IPS-20b (cell line): ENCODE results near the gene CACNA1B.

Experiments
- H3K27ac ChIP-seq: one replicate; pipeline ENCODE4 v1.5.1; 2013; ENCODE audit warnings: low read length
- H3K27me3 ChIP-seq: 2 replicates; pipeline ENCODE4 v1.6.1; 2013; ENCODE audit warnings: mild to moderate bottlenecking, low read length, inconsistent platforms; ENCODE audit not compliant: insufficient read depth
- H3K36me3 ChIP-seq: 2 replicates; pipeline ENCODE4 v1.6.1; 2013; ENCODE audit warnings: low read depth, mild to moderate bottlenecking, inconsistent platforms, low read length, moderate library complexity; ENCODE audit not compliant: insufficient read depth
- H3K4me1 ChIP-seq: 2 replicates; pipeline ENCODE4 v1.6.1; 2013; ENCODE audit warnings: mild to moderate bottlenecking, control low read depth, inconsistent platforms, low read length, moderate library complexity; ENCODE audit not compliant: insufficient read depth
- H3K4me3 ChIP-seq: 2 replicates; pipeline ENCODE4 v1.5.1; 2013; ENCODE audit warnings: mild to moderate bottlenecking, low read length, inconsistent platforms
- H3K9ac ChIP-seq: 2 replicates; pipeline ENCODE4 v1.6.1; 2013; ENCODE audit warnings: low read depth, mild to moderate bottlenecking, inconsistent platforms, low read length, moderate library complexity
- H3K9me3 ChIP-seq: 2 replicates; pipeline ENCODE4 v1.6.1; 2013; ENCODE audit warnings: mild to moderate bottlenecking, low read depth, low read length, inconsistent platforms; ENCODE audit not compliant: insufficient read depth

Gene CACNA1B

DNA sequence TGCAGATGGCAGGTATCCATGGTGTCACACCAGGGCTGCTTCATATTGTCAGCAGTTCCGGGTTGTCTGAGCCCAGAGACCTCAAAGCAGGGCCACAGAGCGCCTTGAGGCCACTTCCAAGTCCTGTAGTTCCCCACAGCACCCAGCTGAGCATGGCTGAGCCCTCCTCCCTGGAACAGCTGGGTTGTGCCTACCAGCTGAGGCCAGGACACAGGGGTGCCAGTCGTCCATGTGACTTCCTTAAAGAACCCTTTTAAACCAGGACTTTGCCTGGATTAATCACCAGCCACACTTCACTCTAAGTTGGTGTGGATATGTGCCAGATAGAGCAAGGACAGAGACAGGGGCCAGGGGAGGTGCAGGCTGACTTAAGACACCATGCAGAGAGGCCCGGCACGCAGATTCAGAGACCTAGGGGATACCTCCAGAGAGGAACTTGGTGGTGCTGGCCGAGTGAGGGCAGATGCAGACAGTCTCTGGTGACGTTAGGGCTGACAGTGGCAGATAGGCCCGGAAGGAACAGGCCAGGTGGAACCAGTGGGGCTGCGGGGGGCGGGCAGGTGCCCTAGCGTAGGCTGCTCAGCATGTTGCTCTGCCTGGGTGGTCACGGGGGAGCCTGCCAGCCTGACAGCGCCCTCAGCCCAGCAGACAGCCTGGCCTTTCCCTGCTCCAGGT lies 142.7 kb downstream of the CACNA1B start:
- H3K27me3 ChIP-seq: peaks cover 31% of the 10 kb centered on the region
- H3K9me3 ChIP-seq: no peaks in the 10 kb centered on the region
- no peak overlapping the region for H3K9ac ChIP-seq
- H3K27ac ChIP-seq: no peak overlapping the region
- H3K36me3 ChIP-seq: peaks cover 5% of the 10 kb centered on the region; the same call in 1 of the 2 replicates
- H3K4me1 ChIP-seq: peaks cover 4% of the 10 kb centered on the region; the same call in 1 of the 2 replicates
- H3K4me3 ChIP-seq: no peak overlapping the region

DNA sequence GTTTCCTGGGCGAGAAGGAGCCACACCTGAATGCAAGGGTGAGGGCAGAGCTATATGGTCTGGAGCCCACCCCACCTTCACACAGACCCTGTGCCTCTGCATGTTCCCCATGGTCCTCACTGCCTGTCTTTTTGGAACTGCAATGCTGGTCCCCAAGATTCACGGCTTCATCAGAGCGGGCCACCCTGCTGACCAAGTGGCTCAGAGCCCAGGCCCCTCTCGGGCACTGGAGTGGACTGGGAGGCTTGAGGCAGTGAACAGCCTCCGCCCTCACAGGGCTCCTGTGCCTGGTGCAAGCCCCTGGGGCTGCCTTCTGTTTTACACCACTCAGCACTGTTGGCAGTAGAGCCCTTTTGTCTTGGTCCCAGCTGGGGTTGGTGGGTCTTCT lies 143.2 kb downstream of the CACNA1B start:
- Histone ChIP-seq H3K27me3 (peaks cover 35% of the 10 kb centered on the region), H3K9me3 (no peaks in the 10 kb centered on the region), H3K27ac (no peak overlapping the region)

DNA sequence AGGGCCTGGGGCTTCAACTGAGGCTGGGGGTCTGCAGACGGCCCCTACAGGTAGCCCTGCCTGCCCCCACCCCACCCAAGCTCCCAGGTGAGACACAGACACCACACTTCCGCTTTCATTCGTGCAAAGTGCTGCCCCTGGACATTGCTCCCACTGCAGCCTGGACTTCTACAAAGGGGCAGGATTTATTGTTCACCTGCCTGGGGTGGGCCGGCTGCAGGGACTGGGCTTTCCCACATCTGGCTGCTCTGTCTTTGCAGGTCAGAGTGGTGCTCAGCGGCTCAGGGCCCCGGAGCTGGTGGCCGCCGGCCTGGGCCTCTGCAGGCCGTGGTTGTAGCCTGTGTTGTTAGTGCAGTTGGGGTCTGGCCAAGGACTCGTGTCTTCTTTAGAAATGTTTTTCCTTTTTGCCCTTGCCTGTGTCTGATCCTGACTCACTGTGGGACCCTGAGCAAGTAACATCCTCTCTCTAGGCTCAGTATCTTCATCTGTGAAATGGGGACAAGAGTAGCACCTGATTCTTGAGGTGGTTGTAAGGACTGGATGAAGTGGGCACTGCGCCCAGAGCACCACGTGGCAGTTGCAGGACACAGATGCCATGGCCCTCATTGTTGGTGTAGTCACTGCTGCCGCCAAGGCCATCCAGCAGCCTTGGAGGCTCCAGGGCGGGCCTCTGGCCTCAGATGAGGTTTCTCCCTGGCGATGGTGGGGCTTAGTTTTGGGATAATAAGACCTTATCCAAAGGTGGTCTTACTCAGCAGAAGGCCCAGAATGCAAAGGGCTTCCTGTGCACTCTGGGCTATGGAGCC lies 143.9 kb downstream of the CACNA1B start:
- H3K36me3 ChIP-seq: peaks cover 15% of the 10 kb centered on the region
- no peak overlapping the region for H3K9ac ChIP-seq
- peaks cover 4% of the 10 kb centered on the region; the same call in 1 of the 2 replicates for H3K4me1 ChIP-seq
- H3K27me3 ChIP-seq: peaks cover 36% of the 10 kb centered on the region
- H3K4me3 ChIP-seq: no peak overlapping the region
- H3K9me3 ChIP-seq: no peaks in the 10 kb centered on the region
- no peak overlapping the region for H3K27ac ChIP-seq

More for the DNA sequence above, 143.2 kb downstream of the CACNA1B start:
- Histone ChIP-seq H3K36me3 (peaks cover 10% of the 10 kb centered on the region), H3K9ac (no peak overlapping the region), H3K4me3 (no peak overlapping the region), H3K4me1 (peaks cover 4% of the 10 kb centered on the region; the same call in 1 of the 2 replicates)

DNA sequence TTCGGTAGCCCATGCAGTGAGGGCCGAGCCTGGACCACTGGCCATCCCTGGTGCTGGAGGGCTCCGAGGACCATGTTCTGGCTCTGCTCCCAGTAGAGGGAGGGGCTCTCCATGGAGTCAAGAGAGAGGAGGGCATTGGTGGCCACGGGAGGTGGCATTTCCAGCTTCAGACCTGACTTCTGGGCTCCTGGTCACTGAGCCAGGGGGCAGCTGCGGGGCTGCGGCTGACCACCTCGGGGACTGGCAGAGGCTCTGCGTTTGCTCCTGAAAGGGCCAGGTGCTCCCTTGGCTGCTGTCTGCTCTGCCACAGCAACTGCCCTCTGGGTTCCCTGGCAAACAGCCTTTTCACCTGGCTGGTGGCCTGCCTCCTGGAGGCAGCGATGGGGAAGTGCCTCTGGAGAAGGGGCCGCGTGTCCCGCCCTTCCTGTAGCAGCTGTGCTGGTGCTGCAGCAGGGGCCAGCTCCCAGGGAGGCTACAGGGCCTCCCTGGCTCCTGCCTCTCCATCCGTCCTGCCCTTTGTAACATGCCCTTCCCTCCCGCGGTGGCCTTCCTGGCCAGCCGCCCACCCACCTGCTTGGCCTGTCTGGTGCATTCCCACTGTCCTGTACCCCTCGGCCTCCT lies 144.6 kb downstream of the CACNA1B start:
- Histone ChIP-seq H3K9ac (no peak overlapping the region; the same call in 1 of the 2 replicates), H3K9me3 (no peaks in the 10 kb centered on the region), H3K36me3 (peaks cover 22% of the 10 kb centered on the region), H3K4me3 (peak overlapping the region; percentile 56; the same call in 1 of the 2 replicates), H3K27ac (no peak overlapping the region), H3K27me3 (peaks cover 36% of the 10 kb centered on the region), H3K4me1 (peaks cover 4% of the 10 kb centered on the region; the same call in 1 of the 2 replicates)

DNA sequence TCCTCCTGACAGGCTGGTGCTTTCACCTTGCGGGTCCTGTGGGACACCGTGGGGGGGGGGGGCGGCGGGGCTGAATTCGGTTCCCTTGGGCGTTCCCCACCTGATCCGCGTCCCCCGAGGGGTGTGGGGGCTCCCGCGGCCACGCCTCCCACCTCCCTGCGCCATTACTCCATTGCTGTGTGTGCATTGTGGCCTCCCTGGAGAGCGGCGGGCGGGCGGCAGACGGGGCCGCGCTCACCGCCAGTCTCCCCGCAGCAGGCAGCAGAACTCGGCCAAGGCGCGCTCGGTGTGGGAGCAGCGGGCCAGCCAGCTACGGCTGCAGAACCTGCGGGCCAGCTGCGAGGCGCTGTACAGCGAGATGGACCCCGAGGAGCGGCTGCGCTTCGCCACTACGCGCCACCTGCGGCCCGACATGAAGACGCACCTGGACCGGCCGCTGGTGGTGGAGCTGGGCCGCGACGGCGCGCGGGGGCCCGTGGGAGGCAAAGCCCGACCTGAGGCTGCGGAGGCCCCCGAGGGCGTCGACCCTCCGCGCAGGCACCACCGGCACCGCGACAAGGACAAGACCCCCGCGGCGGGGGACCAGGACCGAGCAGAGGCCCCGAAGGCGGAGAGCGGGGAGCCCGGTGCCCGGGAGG lies 145.3 kb downstream of the CACNA1B start:
- H3K9me3 ChIP-seq: no peaks in the 10 kb centered on the region
- H3K9ac ChIP-seq: no peak overlapping the region; the same call in 1 of the 2 replicates
- peaks cover 22% of the 10 kb centered on the region for H3K36me3 ChIP-seq
- no peak overlapping the region for H3K27ac ChIP-seq
- H3K27me3 ChIP-seq: peaks cover 36% of the 10 kb centered on the region
- peaks cover 4% of the 10 kb centered on the region; the same call in 1 of the 2 replicates for H3K4me1 ChIP-seq
- H3K4me3 ChIP-seq: peak overlapping the region; percentile 56; the same call in 1 of the 2 replicates

DNA sequence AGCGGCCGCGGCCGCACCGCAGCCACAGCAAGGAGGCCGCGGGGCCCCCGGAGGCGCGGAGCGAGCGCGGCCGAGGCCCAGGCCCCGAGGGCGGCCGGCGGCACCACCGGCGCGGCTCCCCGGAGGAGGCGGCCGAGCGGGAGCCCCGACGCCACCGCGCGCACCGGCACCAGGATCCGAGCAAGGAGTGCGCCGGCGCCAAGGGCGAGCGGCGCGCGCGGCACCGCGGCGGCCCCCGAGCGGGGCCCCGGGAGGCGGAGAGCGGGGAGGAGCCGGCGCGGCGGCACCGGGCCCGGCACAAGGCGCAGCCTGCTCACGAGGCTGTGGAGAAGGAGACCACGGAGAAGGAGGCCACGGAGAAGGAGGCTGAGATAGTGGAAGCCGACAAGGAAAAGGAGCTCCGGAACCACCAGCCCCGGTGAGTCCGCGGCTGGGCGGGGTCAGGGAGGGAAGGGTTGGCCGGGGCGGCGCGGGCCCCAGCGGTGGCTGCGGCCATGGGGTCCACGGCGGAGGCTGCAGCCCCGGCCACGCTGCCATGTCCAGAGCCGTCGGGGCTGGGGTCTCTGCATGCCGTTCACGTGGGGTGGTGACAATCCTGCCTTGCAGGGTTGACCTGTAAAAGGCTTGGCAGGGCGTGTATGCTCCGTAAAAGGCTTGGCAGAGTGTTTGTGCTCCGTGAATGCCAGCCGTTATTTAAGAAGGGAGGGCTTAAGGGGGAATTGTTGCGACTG lies 146.0 kb downstream of the CACNA1B start:
- H3K9ac ChIP-seq: peak overlapping the region; percentile 16; the same call in 1 of the 2 replicates
- peaks cover 36% of the 10 kb centered on the region for H3K27me3 ChIP-seq
- H3K4me3 ChIP-seq: peak overlapping the region; percentile 60
- H3K9me3 ChIP-seq: peaks cover 3% of the 10 kb centered on the region; the same call in 1 of the 2 replicates
- H3K27ac ChIP-seq: no peak overlapping the region
- peaks cover 22% of the 10 kb centered on the region for H3K36me3 ChIP-seq
- H3K4me1 ChIP-seq: peaks cover 4% of the 10 kb centered on the region; the same call in 1 of the 2 replicates

DNA sequence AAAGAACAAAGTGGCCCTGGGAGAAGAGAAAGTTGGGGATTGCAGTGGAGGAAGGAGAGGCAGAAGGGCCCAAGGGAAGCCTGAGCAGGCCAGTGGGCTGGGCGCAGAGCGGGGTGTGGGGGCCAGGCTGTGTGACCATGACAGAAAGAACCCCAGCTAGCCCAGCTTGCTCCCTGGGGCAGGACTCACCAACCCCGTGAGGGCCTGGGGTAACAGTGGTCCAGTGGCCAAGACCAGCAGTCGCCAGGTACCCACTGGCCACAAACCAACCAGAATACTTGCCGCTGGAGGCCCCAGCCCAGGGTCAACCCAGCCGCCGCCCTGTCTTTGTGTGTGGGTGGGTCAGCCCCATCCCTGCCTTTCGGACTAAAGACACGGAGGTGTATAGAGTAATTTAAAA lies 146.5 kb downstream of the CACNA1B start:
- H3K27me3 ChIP-seq: peaks cover 36% of the 10 kb centered on the region
- H3K36me3 ChIP-seq: peaks cover 22% of the 10 kb centered on the region
- H3K9ac ChIP-seq: peak overlapping the region; percentile 16; the same call in 1 of the 2 replicates
- peaks cover 4% of the 10 kb centered on the region; the same call in 1 of the 2 replicates for H3K9me3 ChIP-seq
- peaks cover 4% of the 10 kb centered on the region; the same call in 1 of the 2 replicates for H3K4me1 ChIP-seq
- H3K27ac ChIP-seq: no peak overlapping the region
- peak overlapping the region; percentile 60 for H3K4me3 ChIP-seq

DNA sequence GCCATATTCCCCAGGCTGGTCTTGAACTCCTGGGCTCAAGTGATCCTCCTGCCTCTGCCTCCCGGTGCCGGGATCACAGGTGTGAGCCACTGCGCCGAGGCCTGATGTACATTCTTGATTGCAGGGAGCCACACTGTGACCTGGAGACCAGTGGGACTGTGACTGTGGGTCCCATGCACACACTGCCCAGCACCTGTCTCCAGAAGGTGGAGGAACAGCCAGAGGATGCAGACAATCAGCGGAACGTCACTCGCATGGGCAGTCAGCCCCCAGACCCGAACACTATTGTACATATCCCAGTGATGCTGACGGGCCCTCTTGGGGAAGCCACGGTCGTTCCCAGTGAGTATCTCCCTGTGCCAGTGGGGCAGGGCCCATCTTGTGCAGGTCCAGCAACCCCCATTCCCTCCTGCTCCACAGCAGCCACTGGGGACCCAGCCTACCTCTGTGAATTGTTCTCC lies 147.3 kb downstream of the CACNA1B start:
- H3K4me1 ChIP-seq: peaks cover 4% of the 10 kb centered on the region; the same call in 1 of the 2 replicates
- H3K27me3 ChIP-seq: peaks cover 36% of the 10 kb centered on the region
- no peak overlapping the region for H3K9ac ChIP-seq
- no peak overlapping the region for H3K4me3 ChIP-seq
- peaks cover 4% of the 10 kb centered on the region; the same call in 1 of the 2 replicates for H3K9me3 ChIP-seq
- peaks cover 22% of the 10 kb centered on the region for H3K36me3 ChIP-seq
- no peak overlapping the region for H3K27ac ChIP-seq

DNA sequence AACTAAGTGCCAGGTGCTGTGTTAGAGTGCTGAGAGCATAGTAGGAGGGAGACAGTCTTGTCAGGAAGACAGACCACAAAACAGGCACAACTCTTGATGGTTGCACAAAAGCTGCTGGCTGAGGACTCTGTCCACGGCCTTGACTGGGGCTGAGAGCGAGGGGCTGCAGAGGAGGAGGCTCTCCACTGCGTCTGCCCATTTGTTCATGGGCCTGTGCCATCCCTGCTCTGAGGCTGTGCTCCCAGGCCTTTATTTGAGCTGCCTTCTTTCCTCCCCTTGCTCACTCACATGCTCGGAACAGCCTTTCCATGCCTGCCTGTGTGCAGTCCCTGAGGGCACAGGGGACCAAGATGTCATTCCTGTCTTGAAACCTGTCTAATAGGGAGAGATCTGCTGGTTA lies 147.8 kb downstream of the CACNA1B start:
- Histone ChIP-seq H3K27ac (no peak overlapping the region), H3K4me3 (no peak overlapping the region), H3K9me3 (peaks cover 4% of the 10 kb centered on the region; the same call in 1 of the 2 replicates), H3K27me3 (peaks cover 36% of the 10 kb centered on the region), H3K4me1 (peaks cover 4% of the 10 kb centered on the region; the same call in 1 of the 2 replicates), H3K36me3 (peaks cover 22% of the 10 kb centered on the region), H3K9ac (no peak overlapping the region)

DNA sequence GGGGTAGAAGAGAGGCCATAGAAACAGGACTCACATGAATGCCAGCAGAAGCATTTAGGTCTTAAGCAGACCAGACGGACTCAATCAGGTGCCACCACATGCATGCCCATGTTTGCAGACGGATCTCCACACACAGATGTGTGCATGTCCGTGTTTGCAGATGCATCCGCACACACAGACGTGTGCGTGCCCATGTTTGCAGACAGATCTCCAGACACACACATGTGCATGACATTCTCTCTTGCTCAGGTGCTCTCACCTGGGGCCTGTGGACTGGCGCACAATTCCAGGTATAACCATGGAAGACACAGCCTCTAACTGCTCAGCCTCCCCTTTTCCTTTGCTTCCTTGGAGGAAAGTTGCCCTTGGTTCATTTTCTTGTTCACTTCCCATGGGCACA lies 148.3 kb downstream of the CACNA1B start:
- Histone ChIP-seq H3K9ac (no peak overlapping the region), H3K27ac (no peak overlapping the region), H3K9me3 (peaks cover 4% of the 10 kb centered on the region; the same call in 1 of the 2 replicates), H3K36me3 (peaks cover 22% of the 10 kb centered on the region), H3K27me3 (peaks cover 36% of the 10 kb centered on the region), H3K4me3 (no peak overlapping the region), H3K4me1 (peaks cover 4% of the 10 kb centered on the region; the same call in 1 of the 2 replicates)
